GM06990 (cell line): ENCODE measurements around the gene CXCL17.
A peak's percentile ranks its signal among the peaks of the same experiment; 100 is the strongest.
"Not testable (repeated sequence)": the region's sequence is repeated elsewhere in the genome, so short reads cannot be mapped to it uniquely, and the experiment has no call there.

Experiments used
- DNase-seq: peaks from one replicate; pipeline ENCODE4 v3.0.0-alpha.2; 2011; ENCODE audit not compliant: insufficient read length; ENCODE audit errors: extremely low read depth
- H3K27me3 ChIP-seq: replicated peaks from 2 replicates; pipeline ENCODE4 v1.6.0; 2011; ENCODE audit warnings: low read length; ENCODE audit not compliant: control insufficient read depth, insufficient read depth
- H3K36me3 ChIP-seq: 2 replicates; pipeline ENCODE4 v1.5.1; 2011; ENCODE audit warnings: low read length; ENCODE audit not compliant: control insufficient read depth, insufficient read depth
- H3K4me3 ChIP-seq: replicated peaks from 2 replicates; pipeline ENCODE4 v1.5.1; 2011; ENCODE audit warnings: low read depth, mild to moderate bottlenecking, control low read depth, low read length
- CTCF ChIP-seq: IDR thresholded peaks from 2 replicates; pipeline ENCODE4 v1.5.1; 2011; ENCODE audit warnings: low read length, control low read depth, mild to moderate bottlenecking, inconsistent platforms; ENCODE audit not compliant: insufficient read depth, poor library complexity, severe bottlenecking

Gene CXCL17

GRCh38 chr19:42468273-42468796 lies 25.6 kb upstream of the CXCL17 start:
- Histone ChIP-seq H3K4me3 (no peak overlapping the region), H3K27me3 (no peaks in the 10 kb centered on the region), H3K36me3 (no peaks in the 10 kb centered on the region)
- no peak for DNase-seq
- TF ChIP-seq CTCF: no peak

GRCh38 chr19:42467183-42467760 lies 24.5 kb upstream of the CXCL17 start:
- Histone ChIP-seq H3K27me3 (no peaks in the 10 kb centered on the region), H3K36me3 (no peaks in the 10 kb centered on the region), H3K4me3 (no peak overlapping the region)
- no peak for TF ChIP-seq CTCF
- DNase-seq: no peak

GRCh38 chr19:42466521-42467182 lies 23.9 kb upstream of the CXCL17 start:
- Histone ChIP-seq H3K36me3 (no peaks in the 10 kb centered on the region), H3K27me3 (no peaks in the 10 kb centered on the region), H3K4me3 (no peak overlapping the region)
- no peak for TF ChIP-seq CTCF
- DNase-seq: peak; percentile 36

- H3K4me3 ChIP-seq: no peak overlapping the region
- TF ChIP-seq CTCF: peak; percentile 44
- H3K27me3 ChIP-seq: no peaks in the 10 kb centered on the region
- H3K36me3 ChIP-seq: no peaks in the 10 kb centered on the region
- peak; percentile 79 for DNase-seq
Measured at GRCh38 chr19:42465827-42466280, 23.1 kb upstream of the CXCL17 start.

- H3K27me3 ChIP-seq: no peaks in the 10 kb centered on the region
Measured at GRCh38 chr19:42461700-42462324, 19.1 kb upstream of the CXCL17 start.

GRCh38 chr19:42461231-42461630 lies 18.5 kb upstream of the CXCL17 start:
- not testable (repeated sequence) for H3K36me3 ChIP-seq, H3K27me3 ChIP-seq, DNase-seq, H3K4me3 ChIP-seq

More at GRCh38 chr19:42461700-42462324, 19.1 kb upstream of the CXCL17 start:
- no peak overlapping the region for H3K4me3 ChIP-seq
- no peaks in the 10 kb centered on the region for H3K36me3 ChIP-seq
- TF ChIP-seq CTCF: no peak
- DNase-seq: no peak
